Neuronal stem cell (in vitro differentiated cells): ENCODE data around the gene CTTNBP2NL.

ENCODE experiments used
- DNase-seq: peaks from one replicate; pipeline ENCODE4 v3.0.0-alpha.2; 2013; ENCODE audit warnings: low spot score
- H2AFZ ChIP-seq: one replicate; pipeline ENCODE4 v1.6.1; 2013; ENCODE audit warnings: mild to moderate bottlenecking, low read length, inconsistent platforms
- H2AK5ac ChIP-seq: 2 replicates; pipeline ENCODE4 v1.6.1; 2013; ENCODE audit warnings: low read depth, mild to moderate bottlenecking, inconsistent platforms, low read length, moderate library complexity, mixed read lengths
- H2BK120ac ChIP-seq: 2 replicates; pipeline ENCODE4 v1.6.1; 2013; ENCODE audit warnings: low read depth, mild to moderate bottlenecking, inconsistent platforms, low read length, moderate library complexity, mixed read lengths
- H2BK12ac ChIP-seq: one replicate; pipeline ENCODE4 v1.6.1; 2013; ENCODE audit warnings: low read length, inconsistent platforms
- H2BK15ac ChIP-seq: 2 replicates; pipeline ENCODE4 v1.6.1; 2013; ENCODE audit warnings: mild to moderate bottlenecking, low read length, inconsistent platforms, mixed read lengths
- H2BK5ac ChIP-seq: one replicate; pipeline ENCODE4 v1.6.1; 2013; ENCODE audit warnings: inconsistent platforms, mild to moderate bottlenecking, low read length, moderate library complexity
- H3K14ac ChIP-seq: one replicate; pipeline ENCODE4 v1.6.1; 2013; ENCODE audit warnings: low read length, inconsistent platforms
- H3K18ac ChIP-seq: 2 replicates; pipeline ENCODE4 v1.6.1; 2013; ENCODE audit warnings: low read length, inconsistent platforms
- H3K23ac ChIP-seq: 2 replicates; pipeline ENCODE4 v1.6.1; 2013; ENCODE audit warnings: low read depth, mild to moderate bottlenecking, mixed read lengths, low read length, inconsistent platforms; ENCODE audit not compliant: poor library complexity
- H3K27ac ChIP-seq: replicated peaks from 3 replicates; pipeline ENCODE4 v1.5.1; 2013; ENCODE audit warnings: low read length, inconsistent platforms
- H3K27me3 ChIP-seq, 3 experiments: 2 replicates each; pipeline ENCODE4 v1.6.1; 2013; ENCODE audit warnings: low read length in 3 of 3, mild to moderate bottlenecking in 2 of 3, inconsistent platforms in 1 of 3, low read depth in 1 of 3, mixed read lengths in 1 of 3, moderate library complexity in 1 of 3; ENCODE audit not compliant: control insufficient read depth in 3 of 3, insufficient read depth in 3 of 3
- H3K36me3 ChIP-seq, 2 donors: replicated peaks in 1 of 2; 2 replicates each; pipeline ENCODE4 v1.6.1; 2013; ENCODE audit warnings: low read length in 2 of 2; ENCODE audit not compliant: control insufficient read depth in 2 of 2, insufficient read depth in 2 of 2
- H3K4ac ChIP-seq: 2 replicates; pipeline ENCODE4 v1.6.1; 2013; ENCODE audit warnings: inconsistent platforms, mild to moderate bottlenecking, low read length, moderate library complexity
- H3K4me1 ChIP-seq, 2 donors: 1 replicate in 1 of 2; 2 replicates in 1 of 2; pipeline ENCODE4 v1.6.1; 2013; ENCODE audit warnings: low read length in 2 of 2, low read depth in 1 of 2; ENCODE audit not compliant: control insufficient read depth in 2 of 2, insufficient read depth in 1 of 2
- H3K4me2 ChIP-seq: one replicate; pipeline ENCODE4 v1.6.1; 2013; ENCODE audit warnings: mild to moderate bottlenecking, low read length, inconsistent platforms; ENCODE audit not compliant: insufficient read depth, poor library complexity, severe bottlenecking
- H3K4me3 ChIP-seq, 2 donors: 2 replicates each; pipeline ENCODE4 v1.5.1; 2013; ENCODE audit warnings: low read length in 2 of 2, mild to moderate bottlenecking in 2 of 2, inconsistent platforms in 1 of 2, moderate library complexity in 1 of 2
- H3K79me1 ChIP-seq: one replicate; pipeline ENCODE4 v1.6.1; 2013; ENCODE audit warnings: low read depth, mild to moderate bottlenecking, inconsistent platforms, low read length, moderate library complexity
- H3K9ac ChIP-seq: one replicate; pipeline ENCODE4 v1.6.1; 2013; ENCODE audit warnings: mild to moderate bottlenecking, low read depth, low read length, inconsistent platforms; ENCODE audit not compliant: poor library complexity
- H3K9me3 ChIP-seq, 2 donors: replicated peaks in 1 of 2; 2 replicates each; pipeline versions ENCODE3 to v1.6.1; 2013; ENCODE audit warnings: low read length in 2 of 2, mild to moderate bottlenecking in 2 of 2, inconsistent platforms in 1 of 2, low read depth in 1 of 2, mixed read lengths in 1 of 2, moderate library complexity in 1 of 2; ENCODE audit not compliant: control insufficient read depth in 2 of 2, insufficient read depth in 1 of 2
- H4K8ac ChIP-seq: one replicate; pipeline ENCODE4 v1.6.1; 2013; ENCODE audit warnings: low read depth, mild to moderate bottlenecking, inconsistent platforms, low read length, moderate library complexity
- H4K91ac ChIP-seq: one replicate; pipeline ENCODE4 v1.6.1; 2013; ENCODE audit warnings: low read length, low read depth, mild to moderate bottlenecking, inconsistent platforms; ENCODE audit not compliant: poor library complexity
- WGBS, 2 donors: extraction: QIAGEN DNeasy Blood & Tissue Kit; methylation state at CpG; one replicate each; pipeline ENCODE4 v1.1.7; 2013; ENCODE audit warnings: missing lambda C conversion rate in 2 of 2, mixed read lengths in 1 of 2; ENCODE audit not compliant: insufficient read length in 2 of 2, insufficient replicate concordance in 1 of 2; ENCODE audit errors: extremely low coverage in 2 of 2; 5-methylcytosine and 5-hydroxymethylcytosine counted together

CTTNBP2NL gene

GRCh38 chr1:112429749-112430148 is 33.7 kb downstream of the CTTNBP2NL start:
- DNase-seq = no peak
- H3K4me2 ChIP-seq = no peak overlapping the region
- peaks cover 0 to 37% of the 10 kb centered on the region in 2 donors for H3K36me3 ChIP-seq
- peaks cover 2% of the 10 kb centered on the region for H3K79me1 ChIP-seq
- no peak overlapping the region for H2AFZ ChIP-seq
- H3K4ac ChIP-seq = no peak overlapping the region
- no peaks in the 10 kb centered on the region for H3K4me1 ChIP-seq
- no CpG with 5 or more reads among the region's 1 CpG for WGBS, 2 donors
- no peak overlapping the region for H2BK5ac ChIP-seq
- H3K18ac ChIP-seq = no peak overlapping the region
- H3K23ac ChIP-seq = no peak overlapping the region
- no peak overlapping the region for H2AK5ac ChIP-seq
- H3K27me3 ChIP-seq = no peaks in the 10 kb centered on the region
- no peak overlapping the region for H2BK120ac ChIP-seq
- no peak overlapping the region for H3K14ac ChIP-seq
- H2BK12ac ChIP-seq = no peak overlapping the region
- H3K27ac ChIP-seq = no peak overlapping the region
- H4K91ac ChIP-seq = no peak overlapping the region
- H3K4me3 ChIP-seq = no peak overlapping the region
- H3K9me3 ChIP-seq = no peaks in the 10 kb centered on the region
- no peak overlapping the region for H4K8ac ChIP-seq
- no peak overlapping the region for H3K9ac ChIP-seq
- H2BK15ac ChIP-seq = no peak overlapping the region

- Histone ChIP-seq H2AFZ (no peak overlapping the region), H2BK120ac (no peak overlapping the region), H2BK5ac (no peak overlapping the region), H3K9me3 (peaks cover 0 to under 1% of the 10 kb centered on the region in 2 donors), H3K4me1 (no peaks in the 10 kb centered on the region), H3K4me2 (no peak overlapping the region), H2BK15ac (no peak overlapping the region), H3K9ac (no peak overlapping the region), H3K36me3 (peaks cover 0 to 38% of the 10 kb centered on the region in 2 donors), H2AK5ac (no peak overlapping the region), H3K4ac (no peak overlapping the region), H3K27me3 (no peaks in the 10 kb centered on the region), H3K23ac (no peak overlapping the region), H3K14ac (no peak overlapping the region), H3K79me1 (peaks cover 2% of the 10 kb centered on the region), H4K91ac (no peak overlapping the region), H3K27ac (no peak overlapping the region), H4K8ac (no peak overlapping the region), H2BK12ac (no peak overlapping the region), H3K4me3 (no peak overlapping the region), H3K18ac (no peak overlapping the region)
- no peak for DNase-seq
- no CpG with 5 or more reads among the region's 1 CpG for WGBS, 2 donors
Observed at GRCh38 chr1:112431038-112431437, 35.0 kb downstream of the CTTNBP2NL start.

GRCh38 chr1:112435448-112435847 is 39.4 kb downstream of the CTTNBP2NL start:
- no peaks in the 10 kb centered on the region for H3K27me3 ChIP-seq
- no peak overlapping the region for H4K91ac ChIP-seq
- H3K23ac ChIP-seq = no peak overlapping the region
- H3K36me3 ChIP-seq = peaks cover 2 to 34% of the 10 kb centered on the region in 2 donors
- H2BK5ac ChIP-seq = no peak overlapping the region
- peaks cover 0 to 10% of the 10 kb centered on the region in 2 donors for H3K9me3 ChIP-seq
- no peak overlapping the region for H2BK120ac ChIP-seq
- H2BK12ac ChIP-seq = no peak overlapping the region
- DNase-seq = no peak
- no peaks in the 10 kb centered on the region for H3K4me1 ChIP-seq
- peaks cover 8% of the 10 kb centered on the region for H3K79me1 ChIP-seq
- H2BK15ac ChIP-seq = no peak overlapping the region
- no peak overlapping the region for H3K14ac ChIP-seq
- H2AK5ac ChIP-seq = no peak overlapping the region
- H3K4ac ChIP-seq = no peak overlapping the region
- H3K4me3 ChIP-seq = no peak overlapping the region
- H4K8ac ChIP-seq = no peak overlapping the region
- H3K4me2 ChIP-seq = no peak overlapping the region
- no CpG with 5 or more reads among the region's 3 CpGs for WGBS, 2 donors
- H3K9ac ChIP-seq = no peak overlapping the region
- no peak overlapping the region for H3K27ac ChIP-seq
- no peak overlapping the region for H2AFZ ChIP-seq
- H3K18ac ChIP-seq = no peak overlapping the region

GRCh38 chr1:112436384-112437156 is 40.6 kb downstream of the CTTNBP2NL start:
- H3K4me2 ChIP-seq = no peak overlapping the region
- DNase-seq = no peak
- H3K4me1 ChIP-seq = no peaks in the 10 kb centered on the region
- no peak overlapping the region for H3K14ac ChIP-seq
- H3K4ac ChIP-seq = no peak overlapping the region
- no peak overlapping the region for H2BK120ac ChIP-seq
- H3K23ac ChIP-seq = no peak overlapping the region
- H3K79me1 ChIP-seq = peaks cover 8% of the 10 kb centered on the region
- peaks cover 2 to 39% of the 10 kb centered on the region in 2 donors for H3K36me3 ChIP-seq
- no peak overlapping the region for H2BK12ac ChIP-seq
- no peak overlapping the region for H3K27ac ChIP-seq
- no peak overlapping the region for H4K91ac ChIP-seq
- no peak overlapping the region for H3K18ac ChIP-seq
- H3K4me3 ChIP-seq = no peak overlapping the region
- no CpG with 5 or more reads among the region's 5 CpGs for WGBS, 2 donors
- H3K27me3 ChIP-seq = no peaks in the 10 kb centered on the region
- no peak overlapping the region for H2AFZ ChIP-seq
- H2BK15ac ChIP-seq = no peak overlapping the region
- H2AK5ac ChIP-seq = no peak overlapping the region
- peaks cover 0 to 10% of the 10 kb centered on the region in 2 donors for H3K9me3 ChIP-seq
- no peak overlapping the region for H2BK5ac ChIP-seq
- no peak overlapping the region for H4K8ac ChIP-seq
- no peak overlapping the region for H3K9ac ChIP-seq
